ENCODE results near the gene KRT3. TPM values are rescaled to one million over a fixed set of nuclear protein-coding genes. Genes with fewer than 3 reads are reported as not detected.
A peak's percentile ranks its signal among the peaks of the same experiment; 100 is the strongest.

The KRT3 gene
- total RNA-seq (2021; ENCODE audit: unreplicated experiment), result not detected
- polyA plus RNA-seq (2012), result not detected in 2 replicates
- percentile 9 among the genes with signal in this experiment for Bru-seq, nascent RNA
- not detected for BruChase-seq, experiment 1, labeled RNA remaining after a 6-hour chase
- BruChase-seq, experiment 2, labeled RNA remaining after a 2-hour chase, result not detected
- long read RNA-seq, result 0 reads

GRCh38 chr12:52795694-52796428 lies at the start of gene KRT3:
Gene KRT3, minus strand, starts transcription at chr12:52796117. Its CDS starts 75 bp downstream, at chr12:52796042.
- CTCF ChIA-PET, result no interaction called here
- H3K79me2 ChIP-seq (ENCODE audit: insufficient read depth, low read length), result no peaks in the 10 kb centered on the region
- no peaks in the 10 kb centered on the region for H3K27me3 ChIP-seq (ENCODE audit: insufficient read depth, low read length)
- no peaks in the 10 kb centered on the region for H3K9me3 ChIP-seq (ENCODE audit: control insufficient read depth in 1 of 2, insufficient read depth in 1 of 2, low read depth in 1 of 2, low read length in 2 of 2)
- ATAC-seq (no peak), DNase-seq (ENCODE audit: low read depth, low spot score) (no peak)
- H3K4me2 ChIP-seq (ENCODE audit: low read length), result no peak within 1 kb of the TSS
- no peaks in the 10 kb centered on the region for H3K36me3 ChIP-seq (ENCODE audit: control insufficient read depth in 1 of 2, insufficient read depth in 2 of 2, low read length in 2 of 2)
- no peak within 1 kb of the TSS for H3K4me3 ChIP-seq (replicated peaks in 1 of 2; ENCODE audit: low read depth in 1 of 2, low read length in 2 of 2)
- no peaks in the 10 kb centered on the region for H3K9me2 ChIP-seq (ENCODE audit: insufficient read depth)
- intact Hi-C loops (cut with micrococcal nuclease), result no loop called here
- no peaks in the 10 kb centered on the region for H4K20me1 ChIP-seq (ENCODE audit: insufficient read depth)
- no peak within 1 kb of the TSS for H2AFZ ChIP-seq (ENCODE audit: low read depth, low read length, poor library complexity, severe bottlenecking)
- no peak within 1 kb of the TSS for H3K9ac ChIP-seq (ENCODE audit: low read length)
- POLR2A ChIA-PET, result no interaction called here
- RAD21 ChIA-PET (ENCODE audit: low non-redundant PET in 1 of 2, low total read pairs in 2 of 2, uncharacterized antibody in 2 of 2, unreplicated experiment in 2 of 2), result no interaction called here
- BruUV-seq (replicated peaks), result no TSS peak
- peaks cover 8 to 42% of the 10 kb centered on the region in 2 experiments; a peak in 3 of 4 replicates for H3K4me1 ChIP-seq (ENCODE audit: control insufficient read depth in 1 of 2, insufficient read depth in 2 of 2, low read length in 2 of 2)
- TF ChIP-seq POLR2A (IDR thresholded peaks at IDR 0.05; ENCODE audit: borderline replicate concordance, extremely low read depth, insufficient read depth, insufficient read length) (no peak), JUND (IDR thresholded peaks at IDR 0.05) (no peak), EGR1 (IDR thresholded peaks at IDR 0.05; ENCODE audit: low read depth) (no peak), MAX (IDR thresholded peaks at IDR 0.05) (no peak), RAD21 (IDR thresholded peaks at IDR 0.05; ENCODE audit: low read depth) (no peak), ELF1 (IDR thresholded peaks at IDR 0.05; ENCODE audit: borderline replicate concordance, low read depth) (no peak), ZFX (IDR thresholded peaks at IDR 0.05) (no peak), SP1 (IDR thresholded peaks at IDR 0.05; ENCODE audit: low read depth) (no peak), EZH2 (IDR thresholded peaks at IDR 0.05) (no peak), POLR2AphosphoS5 (IDR thresholded peaks at IDR 0.05; ENCODE audit: low read depth, low read length) (no peak), ZBTB33 (IDR thresholded peaks at IDR 0.05; ENCODE audit: extremely low read depth, insufficient replicate concordance, low read length) (no peak), SRF (IDR thresholded peaks at IDR 0.05; ENCODE audit: low read depth) (no peak), ZNF274 (IDR thresholded peaks at IDR 0.05; ENCODE audit: low read depth, low read length) (no peak)
- TF ChIP-seq, protein P1, sequence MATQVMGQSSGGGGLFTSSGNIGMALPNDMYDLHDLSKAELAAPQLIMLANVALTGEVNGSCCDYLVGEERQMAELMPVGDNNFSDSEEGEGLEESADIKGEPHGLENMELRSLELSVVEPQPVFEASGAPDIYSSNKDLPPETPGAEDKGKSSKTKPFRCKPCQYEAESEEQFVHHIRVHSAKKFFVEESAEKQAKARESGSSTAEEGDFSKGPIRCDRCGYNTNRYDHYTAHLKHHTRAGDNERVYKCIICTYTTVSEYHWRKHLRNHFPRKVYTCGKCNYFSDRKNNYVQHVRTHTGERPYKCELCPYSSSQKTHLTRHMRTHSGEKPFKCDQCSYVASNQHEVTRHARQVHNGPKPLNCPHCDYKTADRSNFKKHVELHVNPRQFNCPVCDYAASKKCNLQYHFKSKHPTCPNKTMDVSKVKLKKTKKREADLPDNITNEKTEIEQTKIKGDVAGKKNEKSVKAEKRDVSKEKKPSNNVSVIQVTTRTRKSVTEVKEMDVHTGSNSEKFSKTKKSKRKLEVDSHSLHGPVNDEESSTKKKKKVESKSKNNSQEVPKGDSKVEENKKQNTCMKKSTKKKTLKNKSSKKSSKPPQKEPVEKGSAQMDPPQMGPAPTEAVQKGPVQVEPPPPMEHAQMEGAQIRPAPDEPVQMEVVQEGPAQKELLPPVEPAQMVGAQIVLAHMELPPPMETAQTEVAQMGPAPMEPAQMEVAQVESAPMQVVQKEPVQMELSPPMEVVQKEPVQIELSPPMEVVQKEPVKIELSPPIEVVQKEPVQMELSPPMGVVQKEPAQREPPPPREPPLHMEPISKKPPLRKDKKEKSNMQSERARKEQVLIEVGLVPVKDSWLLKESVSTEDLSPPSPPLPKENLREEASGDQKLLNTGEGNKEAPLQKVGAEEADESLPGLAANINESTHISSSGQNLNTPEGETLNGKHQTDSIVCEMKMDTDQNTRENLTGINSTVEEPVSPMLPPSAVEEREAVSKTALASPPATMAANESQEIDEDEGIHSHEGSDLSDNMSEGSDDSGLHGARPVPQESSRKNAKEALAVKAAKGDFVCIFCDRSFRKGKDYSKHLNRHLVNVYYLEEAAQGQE (IDR thresholded peaks at IDR 0.05; ENCODE audit: low read depth), result no peak
- TF ChIP-seq, protein P2, sequence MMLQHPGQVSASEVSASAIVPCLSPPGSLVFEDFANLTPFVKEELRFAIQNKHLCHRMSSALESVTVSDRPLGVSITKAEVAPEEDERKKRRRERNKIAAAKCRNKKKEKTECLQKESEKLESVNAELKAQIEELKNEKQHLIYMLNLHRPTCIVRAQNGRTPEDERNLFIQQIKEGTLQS (IDR thresholded peaks at IDR 0.05), result no peak
- H3K27ac ChIP-seq (ENCODE audit: low read depth, low read length), result no peak within 1 kb of the TSS

All from HCT116 (cell line).